Mucosa of stomach (tissue), 1 donor: ENCODE data around the gene UCMA.

Experiments
- H3K27me3 ChIP-seq: one replicate; pipeline ENCODE4 v1.7.0; 2013; ENCODE audit warnings: mild to moderate bottlenecking, low read length; ENCODE audit not compliant: control insufficient read depth, insufficient read depth
- H3K36me3 ChIP-seq: one replicate; pipeline ENCODE4 v1.7.0; 2013; ENCODE audit warnings: low read length; ENCODE audit not compliant: control insufficient read depth, insufficient read depth
- H3K4me1 ChIP-seq: one replicate; pipeline ENCODE4 v1.7.0; 2013; ENCODE audit warnings: mild to moderate bottlenecking, low read length; ENCODE audit not compliant: control insufficient read depth, insufficient read depth
- H3K4me3 ChIP-seq: one replicate; pipeline ENCODE4 v1.7.0; 2013; ENCODE audit warnings: low read length
- H3K9ac ChIP-seq: one replicate; pipeline ENCODE4 v1.7.0; 2013; ENCODE audit warnings: mild to moderate bottlenecking, low read length, moderate library complexity
- H3K9me3 ChIP-seq: one replicate; pipeline ENCODE4 v1.7.0; 2013; ENCODE audit warnings: mild to moderate bottlenecking, low read length, moderate library complexity; ENCODE audit not compliant: control insufficient read depth
- donor health status: Pancreatic carcinoma.

The UCMA gene

GRCh38 chr10:13180788-13181187 is 53.4 kb downstream of the UCMA start:
- Histone ChIP-seq H3K9me3 (no peaks in the 10 kb centered on the region), H3K36me3 (no peaks in the 10 kb centered on the region), H3K9ac (no peak overlapping the region), H3K27me3 (no peaks in the 10 kb centered on the region), H3K4me1 (no peaks in the 10 kb centered on the region), H3K4me3 (no peak overlapping the region)

DNA sequence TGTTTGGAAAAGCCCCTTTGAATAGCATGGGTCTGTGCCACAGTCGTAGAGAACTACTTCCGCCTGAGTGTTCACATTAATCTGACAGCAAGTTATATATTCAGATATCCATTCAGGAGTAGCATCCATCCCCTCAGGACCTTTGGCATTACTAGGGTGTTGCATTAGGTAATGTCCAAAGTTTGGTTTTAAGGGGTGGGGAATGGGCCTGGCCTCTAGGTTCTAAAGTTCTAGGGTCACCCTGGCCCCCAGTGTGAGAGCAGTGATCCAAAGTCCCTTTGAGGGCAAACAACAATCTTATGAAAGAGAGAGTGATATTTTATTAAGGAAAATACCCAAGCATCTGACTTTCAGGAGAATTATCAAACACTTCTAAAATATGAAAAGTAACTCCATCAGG is 60.6 kb downstream of the UCMA start:
- H3K36me3 ChIP-seq: no peaks in the 10 kb centered on the region
- no peak overlapping the region for H3K4me3 ChIP-seq
- H3K27me3 ChIP-seq: no peaks in the 10 kb centered on the region
- no peaks in the 10 kb centered on the region for H3K9me3 ChIP-seq
- no peaks in the 10 kb centered on the region for H3K4me1 ChIP-seq
- H3K9ac ChIP-seq: no peak overlapping the region
